WTC11 (cell line): ENCODE results near the gene DR1. TPM values are rescaled to one million over a fixed set of nuclear protein-coding genes. Genes with fewer than 3 reads are reported as not detected.
A peak's percentile ranks its signal among the peaks of the same experiment; 100 is the strongest.

ENCODE experiments used
- ATAC-seq: fragments of 200-7000 bp; cut with Tn5 transposase; 2 replicates; pipeline ENCODE4 v1.10.0; 2021; ENCODE audit warnings: mild to moderate bottlenecking, moderate library complexity
- CTCF ChIA-PET: fragments of 300-600 bp; sonication (Branson Sonifier 250); formaldehyde crosslinking; loops from one replicate; lab custom pipeline; 2021; ENCODE audit warnings: antibody characterized with exemption; lab: Charles Lee
- POLR2A ChIA-PET: fragments of 350-600 bp; sonication (Branson Sonifier 250); formaldehyde crosslinking; loops from one replicate; lab custom pipeline; 2021; ENCODE audit warnings: antibody characterized with exemption; lab: Charles Lee
- DNase-seq: peaks from one replicate; pipeline ENCODE4 v3.0.0; 2021; ENCODE audit warnings: low spot score
- H3K27ac Mint-ChIP-seq: 2 replicates; pipeline ENCODE4 v1.8.0; 2021; ENCODE audit warnings: mixed read lengths
- H3K27me3 Mint-ChIP-seq: 2 replicates; pipeline ENCODE4 v1.8.0; 2021; ENCODE audit warnings: low read depth, mild to moderate bottlenecking, moderate library complexity, mixed read lengths
- H3K36me3 Mint-ChIP-seq: 2 replicates; pipeline ENCODE4 v1.8.0; 2021; ENCODE audit warnings: mixed read lengths
- H3K4me1 Mint-ChIP-seq: 2 replicates; pipeline ENCODE4 v1.8.0; 2022; ENCODE audit warnings: mixed read lengths
- H3K4me3 Mint-ChIP-seq: 2 replicates; pipeline ENCODE4 v1.8.0; 2021; ENCODE audit warnings: mild to moderate bottlenecking, moderate library complexity, mixed read lengths
- H3K9me3 Mint-ChIP-seq: 2 replicates; pipeline ENCODE4 v1.8.0; 2021; ENCODE audit warnings: mixed read lengths
- CTCF ChIP-seq: fragments of 200-600 bp; IDR thresholded peaks from 2 replicates; pipeline ENCODE4 v1.8.0; 2022; ENCODE audit warnings: antibody characterized with exemption
- FOXJ3 ChIP-seq: sonication (generic); formaldehyde crosslinking; IDR thresholded peaks from 2 replicates; pipeline ENCODE4 v1.9.0; 2021; ENCODE audit warnings: missing genetic modification reagents, mild to moderate bottlenecking, borderline replicate concordance
- FOXP4 ChIP-seq: sonication (generic); formaldehyde crosslinking; IDR thresholded peaks from 2 replicates; pipeline ENCODE4 v1.8.0; 2022; ENCODE audit warnings: mild to moderate bottlenecking, missing genetic modification reagents
- GABPB1 ChIP-seq: sonication (generic); formaldehyde crosslinking; IDR thresholded peaks from 2 replicates; pipeline ENCODE4 v1.8.1; 2023; ENCODE audit warnings: mild to moderate bottlenecking, missing genetic modification reagents
- MLX ChIP-seq: sonication (generic); formaldehyde crosslinking; IDR thresholded peaks from 2 replicates; pipeline ENCODE4 v1.8.1; 2023; ENCODE audit warnings: mild to moderate bottlenecking, missing genetic modification reagents, moderate library complexity
- NR1H2 ChIP-seq: sonication (generic); formaldehyde crosslinking; IDR thresholded peaks from 2 replicates; pipeline ENCODE4 v1.9.0; 2021; ENCODE audit warnings: mild to moderate bottlenecking, moderate library complexity, missing genetic modification reagents
- RELA ChIP-seq: sonication (generic); formaldehyde crosslinking; IDR thresholded peaks from 2 replicates; pipeline ENCODE4 v1.8.1; 2022; ENCODE audit warnings: missing genetic modification reagents, mild to moderate bottlenecking, borderline replicate concordance
- USF1 ChIP-seq: sonication (generic); formaldehyde crosslinking; IDR thresholded peaks from 2 replicates; pipeline ENCODE4 v1.8.0; 2022; ENCODE audit warnings: mild to moderate bottlenecking, missing genetic modification reagents
- ZBTB43 ChIP-seq: sonication (generic); formaldehyde crosslinking; IDR thresholded peaks from 2 replicates; pipeline ENCODE4 v1.8.1; 2023; ENCODE audit warnings: mild to moderate bottlenecking, missing genetic modification reagents
- ZMAT4 ChIP-seq: fragments of 250-450 bp; sonication (Bioruptor Pico); IDR thresholded peaks from 2 replicates; pipeline ENCODE4 v1.9.0; 2021; ENCODE audit warnings: mild to moderate bottlenecking
- ZNF138 ChIP-seq: sonication (generic); formaldehyde crosslinking; conservative IDR thresholded peaks from 2 replicates; pipeline ENCODE4 v1.8.1; 2022; ENCODE audit warnings: mild to moderate bottlenecking, moderate library complexity, missing genetic modification reagents
- ZNF317 ChIP-seq: sonication (generic); formaldehyde crosslinking; IDR thresholded peaks from 2 replicates; pipeline ENCODE4 v1.8.1; 2023; ENCODE audit warnings: low read depth, mild to moderate bottlenecking, moderate library complexity, missing genetic modification reagents, borderline replicate concordance
- ZNF396 ChIP-seq: fragments of 250-450 bp; sonication (Bioruptor Pico); IDR thresholded peaks from 2 replicates; pipeline ENCODE4 v1.8.0; 2021; ENCODE audit warnings: mild to moderate bottlenecking, moderate library complexity, borderline replicate concordance
- ZNF425 ChIP-seq: fragments of 250-450 bp; sonication (Bioruptor Pico); conservative IDR thresholded peaks from 2 replicates; pipeline ENCODE4 v1.9.0; 2021; ENCODE audit warnings: mild to moderate bottlenecking
- ZNF532 ChIP-seq: fragments of 250-450 bp; sonication (Bioruptor Pico); IDR thresholded peaks from 2 replicates; pipeline ENCODE4 v1.9.0; 2021; ENCODE audit warnings: mild to moderate bottlenecking, borderline replicate concordance
- total RNA-seq: library from RNA; stranded (reverse); gene quantifications from 3 replicates; pipeline ENCODE4 v1.2.3, GENCODE V29; 2021

DR1 gene
- total RNA-seq, 1 experiment from 2014 or later: 62.8 TPM

- POLR2A ChIA-PET: interaction anchor here (0.7 to 1.4 kb wide), 5 partner anchors 10 to 500 kb away, joined by 3 to 4 read pairs (median 3); partner anchors contain the start of gene DIPK1A
- Mint-ChIP-seq H3K36me3 (peaks cover 6% of the 10 kb centered on the region; the same call in 1 of the 2 replicates), H3K4me1 (peaks cover 24% of the 10 kb centered on the region), H3K9me3 (no peaks in the 10 kb centered on the region), H3K4me3 (peak overlapping the region; percentile 90), H3K27ac (peak overlapping the region; percentile 83), H3K27me3 (no peaks in the 10 kb centered on the region)
- CTCF ChIA-PET: interaction anchor here (1.4 to 2.7 kb wide), 2 partner anchors 12 to 42 kb away, joined by 3 to 25 read pairs; no protein-coding TSS in a partner anchor
- ATAC-seq (peak; percentile 2; the same call in 1 of the 2 replicates), DNase-seq (no peak)
- TF ChIP-seq ZNF138 (CRISPR knock-in tag) (no peak), ZNF532 (CRISPR knock-in tag) (no peak), CTCF (no peak), ZNF425 (CRISPR knock-in tag) (no peak), NR1H2 (no peak), ZBTB43 (CRISPR knock-in tag) (no peak), ZMAT4 (CRISPR knock-in tag) (no peak), ZNF396 (CRISPR knock-in tag) (no peak), USF1 (CRISPR knock-in tag) (no peak), RELA (CRISPR knock-in tag) (no peak), ZNF317 (CRISPR knock-in tag) (no peak), FOXP4 (CRISPR knock-in tag) (no peak), GABPB1 (CRISPR knock-in tag) (no peak), FOXJ3 (CRISPR knock-in tag) (no peak), MLX (no peak)
Observed at GRCh38 chr1:93346421-93346993, 800 bp downstream of the DR1 start.
